T-helper 17 cell (primary cell): ENCODE measurements around the gene OR52A1. TPM values are rescaled to one million over a fixed set of nuclear protein-coding genes. Genes with fewer than 3 reads are reported as not detected.
"Not testable (repeated sequence)": the region's sequence is repeated elsewhere in the genome, so short reads cannot be mapped to it uniquely, and the experiment has no call there.

Source experiments
- ATAC-seq: fragments of 150-1000 bp; cut with Tn5 transposase; 2 replicates; pipeline ENCODE4 v1.10.0; 2021; ENCODE audit warnings: mild to moderate bottlenecking, moderate library complexity
- DNase-seq, 3 donors: peaks; one replicate each; pipeline versions ENCODE4 v3.0.0 to v3.0.0-alpha.2; 2020 to 2021
- H3K9me3 ChIP-seq: one replicate; pipeline ENCODE4 v1.7.0; 2013; ENCODE audit warnings: low read length, mild to moderate bottlenecking; ENCODE audit not compliant: control insufficient read depth, poor library complexity, severe bottlenecking
- H3K27ac Mint-ChIP-seq: one replicate; pipeline ENCODE4 v1.8.0; 2022; ENCODE audit warnings: mild to moderate bottlenecking, moderate library complexity, mixed read lengths
- H3K27me3 Mint-ChIP-seq: one replicate; pipeline ENCODE4 v1.8.0; 2022; ENCODE audit warnings: mixed read lengths
- H3K36me3 Mint-ChIP-seq: one replicate; pipeline ENCODE4 v1.8.0; 2022; ENCODE audit warnings: low read depth, mixed read lengths
- H3K4me1 Mint-ChIP-seq: one replicate; pipeline ENCODE4 v1.8.0; 2022; ENCODE audit warnings: mild to moderate bottlenecking, mixed read lengths
- H3K4me3 Mint-ChIP-seq: one replicate; pipeline ENCODE4 v1.8.0; 2022; ENCODE audit warnings: mild to moderate bottlenecking, moderate library complexity, mixed read lengths
- total RNA-seq, 4 donors: library from RNA in 2 of 4; stranded (reverse) in 2 of 4; gene quantifications; one replicate each; pipeline ENCODE4 v1.2.3 and lab custom pipeline; 2022 to 2026

Gene OR52A1
- not detected for total RNA-seq
- total RNA-seq (lab: John Stamatoyannopoulos, UW) = 0 reads per million in 2 donors

DNA sequence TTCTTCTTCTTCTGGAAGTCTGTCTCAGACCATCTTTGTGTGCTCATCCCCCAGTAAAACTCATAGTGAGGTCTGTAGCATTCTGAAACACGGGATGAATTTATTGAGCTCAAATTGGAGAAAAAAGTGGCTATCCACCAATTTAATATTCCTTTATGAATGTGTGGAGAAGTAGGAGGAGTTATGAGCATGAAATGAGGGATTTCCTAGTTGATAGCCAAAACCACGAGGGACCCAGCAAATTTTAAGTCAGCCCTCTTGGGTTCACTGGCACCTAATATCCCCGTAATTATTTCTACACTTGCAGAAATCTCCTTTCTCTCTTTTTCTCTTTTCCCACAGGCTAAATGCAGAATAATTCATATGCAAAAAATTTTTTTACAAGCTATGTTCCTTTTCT is at the start of gene OR52A1:
OR52A1 (minus strand) TSS at position 101 of the 400 bp plus-strand sequence. CDS start 2,388 bp downstream, outside the sequence.
- DNase-seq (no peak), ATAC-seq (no peak)
- H3K27ac Mint-ChIP-seq = no peak within 1 kb of the TSS
- no peak within 1 kb of the TSS for H3K4me3 Mint-ChIP-seq
- H3K36me3 Mint-ChIP-seq = no peaks in the 10 kb centered on the region
- peaks cover 6% of the 10 kb centered on the region for H3K27me3 Mint-ChIP-seq
- peaks cover 3% of the 10 kb centered on the region for H3K4me1 Mint-ChIP-seq
- H3K9me3 ChIP-seq = no peaks in the 10 kb centered on the region

DNA sequence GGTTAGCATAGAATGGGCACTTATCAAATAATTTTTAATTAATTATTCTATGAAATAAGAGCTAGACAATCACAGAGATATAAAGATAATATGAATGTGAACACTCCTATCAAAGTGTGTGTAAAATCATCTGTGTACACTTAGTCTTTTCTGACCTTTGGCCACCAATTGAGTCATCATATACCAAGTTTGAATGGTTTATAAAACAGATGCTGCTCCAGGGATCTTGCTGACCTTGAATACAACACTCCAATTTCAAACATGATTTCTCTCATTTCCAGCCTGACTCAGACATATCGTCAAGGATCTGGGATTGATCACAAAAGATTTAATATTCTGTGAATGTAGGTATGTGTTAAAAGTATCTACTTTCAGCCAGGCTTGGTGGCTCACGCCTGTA is 48.8 kb upstream of the OR52A1 start:
- DNase-seq (no peak), ATAC-seq (no peak)
- H3K4me3 Mint-ChIP-seq = no peak overlapping the region
- H3K27me3 Mint-ChIP-seq = peaks cover 17% of the 10 kb centered on the region
- H3K27ac Mint-ChIP-seq = no peak overlapping the region
- no peaks in the 10 kb centered on the region for H3K4me1 Mint-ChIP-seq
- peaks cover 2% of the 10 kb centered on the region for H3K36me3 Mint-ChIP-seq
- no peaks in the 10 kb centered on the region for H3K9me3 ChIP-seq

DNA sequence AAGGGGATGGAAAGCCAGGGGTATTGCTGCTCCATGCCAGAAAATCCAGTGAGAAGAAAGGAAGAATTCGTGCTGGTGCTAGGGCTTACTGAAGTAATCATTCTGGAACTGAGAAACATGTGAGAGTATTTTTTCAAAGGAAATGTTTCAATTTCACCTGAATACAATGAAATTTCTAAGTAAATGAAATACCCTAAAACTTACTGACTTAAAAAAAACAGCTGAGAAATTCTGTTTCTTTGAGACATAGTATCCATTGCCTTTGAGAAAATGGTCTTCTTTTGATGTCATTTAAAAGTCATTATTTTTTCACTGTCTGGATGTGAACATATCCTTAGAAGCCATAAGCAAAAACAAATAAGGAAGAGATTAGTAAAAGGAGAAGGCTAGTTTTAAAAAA is 46.0 kb upstream of the OR52A1 start, which contains the start of gene OR51V1:
OR51V1 (minus strand) TSS at position 101 of the 400 bp plus-strand sequence; CDS start at position 101, 0 bp downstream.
- Mint-ChIP-seq H3K4me3 (no peak within 1 kb of the TSS), H3K36me3 (peaks cover 2% of the 10 kb centered on the region), H3K27me3 (peaks cover 17% of the 10 kb centered on the region), H3K4me1 (no peaks in the 10 kb centered on the region), H3K27ac (no peak within 1 kb of the TSS)
- no peaks in the 10 kb centered on the region for H3K9me3 ChIP-seq
- DNase-seq = no peak
- no peak for ATAC-seq

DNA sequence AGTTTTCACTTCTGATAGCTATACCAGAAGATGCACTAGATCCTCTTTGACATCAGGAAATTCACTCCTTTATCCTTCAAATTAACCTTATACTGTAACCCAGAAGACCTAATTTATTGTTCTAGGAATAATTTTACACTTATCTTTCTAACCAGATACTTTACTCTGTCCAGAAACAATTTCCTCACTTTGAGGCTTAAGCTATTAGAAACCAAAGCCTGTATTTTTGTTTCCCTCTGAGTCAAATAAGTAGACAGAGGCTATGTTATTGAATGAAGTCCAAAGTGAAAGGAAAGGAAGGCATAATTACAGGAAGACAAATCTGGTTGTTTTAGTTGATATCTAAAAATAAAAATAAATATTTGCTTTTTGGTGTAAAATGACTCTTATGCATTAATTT is 43.7 kb upstream of the OR52A1 start:
- peaks cover 12% of the 10 kb centered on the region for H3K27me3 Mint-ChIP-seq
- ATAC-seq (no peak), DNase-seq (no peak)
- H3K9me3 ChIP-seq = no peaks in the 10 kb centered on the region
- H3K36me3 Mint-ChIP-seq = peaks cover 2% of the 10 kb centered on the region
- no peaks in the 10 kb centered on the region for H3K4me1 Mint-ChIP-seq
- H3K4me3 Mint-ChIP-seq = no peak overlapping the region
- no peak overlapping the region for H3K27ac Mint-ChIP-seq

DNA sequence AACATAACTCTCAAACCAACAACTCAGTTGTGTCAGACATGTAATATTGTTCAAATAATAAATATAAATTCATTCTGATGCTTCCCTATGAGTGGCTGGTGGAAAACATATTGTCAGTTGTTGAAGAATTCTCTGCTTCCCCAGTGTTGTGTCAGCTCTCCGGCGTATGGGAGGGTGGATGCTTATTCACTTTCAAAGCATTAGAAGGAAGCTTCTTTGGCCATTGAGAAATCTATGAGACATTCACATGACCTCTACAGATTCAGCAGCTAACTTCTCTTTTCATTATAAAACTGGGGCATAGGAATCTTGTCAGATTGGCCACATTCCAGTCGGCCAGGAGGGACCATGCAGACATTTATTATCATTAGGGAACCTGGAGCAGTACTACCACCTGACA is 43.0 kb upstream of the OR52A1 start:
- H3K27ac Mint-ChIP-seq = no peak overlapping the region
- peaks cover 12% of the 10 kb centered on the region for H3K27me3 Mint-ChIP-seq
- no peak for ATAC-seq

DNA sequence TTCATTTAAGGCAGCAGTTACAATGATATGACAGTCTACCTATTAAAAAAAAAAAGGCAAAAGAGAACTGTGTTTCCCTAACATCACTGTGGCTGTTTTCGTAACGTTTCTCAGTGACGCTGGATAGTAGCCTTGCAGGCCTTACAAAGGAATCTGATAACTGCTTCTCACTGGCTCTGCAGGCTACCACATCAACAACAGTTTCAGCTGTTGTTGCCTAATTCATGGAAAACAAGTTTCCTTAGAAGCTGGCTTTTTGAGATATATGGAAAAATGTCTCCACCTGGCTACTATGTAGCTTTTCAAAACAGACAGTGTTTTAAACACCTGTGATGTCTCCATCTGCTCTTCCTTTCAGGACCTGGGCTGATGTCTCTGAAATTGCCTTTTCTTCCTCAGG is 42.2 kb upstream of the OR52A1 start:
- H3K9me3 ChIP-seq = no peaks in the 10 kb centered on the region

More for the DNA sequence above, 43.0 kb upstream of the OR52A1 start:
- H3K9me3 ChIP-seq = no peaks in the 10 kb centered on the region
- no peaks in the 10 kb centered on the region for H3K4me1 Mint-ChIP-seq
- peaks cover 2% of the 10 kb centered on the region for H3K36me3 Mint-ChIP-seq
- DNase-seq = no peak
- no peak overlapping the region for H3K4me3 Mint-ChIP-seq

DNA sequence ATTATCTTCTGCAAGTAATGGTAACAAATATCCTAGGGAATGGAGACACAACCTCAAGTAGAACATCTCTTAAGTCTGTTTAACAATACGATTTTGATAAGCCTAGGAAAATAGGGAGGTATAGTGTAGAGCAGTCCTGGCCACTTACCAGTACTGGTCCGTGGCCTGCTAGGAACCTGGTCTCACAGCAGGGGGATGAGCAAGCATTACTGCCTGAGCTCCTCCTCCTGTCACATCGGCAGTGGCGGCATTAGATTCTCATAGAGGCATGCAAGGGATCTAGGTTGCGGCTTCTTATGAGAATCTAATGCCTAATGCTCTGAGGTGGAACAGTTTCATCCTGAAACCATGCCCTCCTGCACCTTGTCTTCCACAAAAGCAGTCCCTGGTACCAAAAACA is 41.5 kb upstream of the OR52A1 start:
- H3K36me3 Mint-ChIP-seq = peaks cover 2% of the 10 kb centered on the region
- peaks cover 12% of the 10 kb centered on the region for H3K27me3 Mint-ChIP-seq
- no peaks in the 10 kb centered on the region for H3K9me3 ChIP-seq
- no peak overlapping the region for H3K4me3 Mint-ChIP-seq
- H3K4me1 Mint-ChIP-seq = no peaks in the 10 kb centered on the region
- H3K27ac Mint-ChIP-seq = no peak overlapping the region
- DNase-seq (no peak), ATAC-seq (no peak)

More for the DNA sequence above, 42.2 kb upstream of the OR52A1 start:
- peaks cover 12% of the 10 kb centered on the region for H3K27me3 Mint-ChIP-seq
- H3K4me1 Mint-ChIP-seq = no peaks in the 10 kb centered on the region
- no peak for DNase-seq
- ATAC-seq = no peak
- H3K36me3 Mint-ChIP-seq = peaks cover 2% of the 10 kb centered on the region
- no peak overlapping the region for H3K4me3 Mint-ChIP-seq
- H3K27ac Mint-ChIP-seq = no peak overlapping the region

DNA sequence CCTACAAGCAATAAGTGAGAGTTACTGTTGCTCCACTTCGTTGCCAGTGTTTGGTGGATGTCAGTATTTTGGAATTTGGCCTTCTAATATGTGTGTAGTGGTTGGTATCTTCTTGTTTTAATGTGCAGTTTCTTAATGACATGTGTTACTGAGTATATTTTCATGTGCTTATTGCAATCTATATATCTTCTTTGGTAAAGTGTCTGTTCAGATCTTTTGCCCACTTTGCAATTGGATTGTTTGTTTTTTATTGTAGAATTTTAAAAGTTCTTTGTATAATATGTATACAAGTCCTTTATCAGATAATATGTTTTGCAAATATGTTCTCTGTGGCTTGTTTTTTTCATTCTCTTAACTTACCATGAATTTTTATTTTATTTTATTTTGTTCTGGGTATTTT is 38.2 kb upstream of the OR52A1 start:
- DNase-seq (no peak), ATAC-seq (no peak)
- Mint-ChIP-seq H3K36me3 (no peaks in the 10 kb centered on the region), H3K27me3 (no peaks in the 10 kb centered on the region), H3K4me1 (no peaks in the 10 kb centered on the region), H3K4me3 (no peak overlapping the region), H3K27ac (no peak overlapping the region)
- H3K9me3 ChIP-seq = no peaks in the 10 kb centered on the region

DNA sequence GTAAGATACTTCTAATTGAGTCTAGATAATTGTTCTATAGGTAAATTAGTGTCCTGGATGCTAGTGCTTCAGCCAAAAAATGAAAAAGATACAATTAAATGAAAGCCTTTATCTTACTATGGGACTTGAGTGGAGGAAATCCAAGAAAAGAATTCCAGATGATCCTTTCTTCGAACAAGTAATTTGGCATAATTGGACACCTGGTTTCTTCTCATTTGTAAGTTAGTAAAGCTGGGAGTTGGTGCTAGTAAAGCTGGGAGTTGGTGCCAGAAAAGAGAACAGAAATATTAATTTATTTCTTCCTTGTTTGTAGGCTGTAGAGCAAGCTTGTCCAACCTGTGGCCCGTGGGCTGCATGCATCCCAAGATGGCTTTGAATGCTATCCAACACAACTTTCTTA is 33.6 kb upstream of the OR52A1 start:
- ATAC-seq = no peak
- H3K36me3 Mint-ChIP-seq = no peaks in the 10 kb centered on the region

DNA sequence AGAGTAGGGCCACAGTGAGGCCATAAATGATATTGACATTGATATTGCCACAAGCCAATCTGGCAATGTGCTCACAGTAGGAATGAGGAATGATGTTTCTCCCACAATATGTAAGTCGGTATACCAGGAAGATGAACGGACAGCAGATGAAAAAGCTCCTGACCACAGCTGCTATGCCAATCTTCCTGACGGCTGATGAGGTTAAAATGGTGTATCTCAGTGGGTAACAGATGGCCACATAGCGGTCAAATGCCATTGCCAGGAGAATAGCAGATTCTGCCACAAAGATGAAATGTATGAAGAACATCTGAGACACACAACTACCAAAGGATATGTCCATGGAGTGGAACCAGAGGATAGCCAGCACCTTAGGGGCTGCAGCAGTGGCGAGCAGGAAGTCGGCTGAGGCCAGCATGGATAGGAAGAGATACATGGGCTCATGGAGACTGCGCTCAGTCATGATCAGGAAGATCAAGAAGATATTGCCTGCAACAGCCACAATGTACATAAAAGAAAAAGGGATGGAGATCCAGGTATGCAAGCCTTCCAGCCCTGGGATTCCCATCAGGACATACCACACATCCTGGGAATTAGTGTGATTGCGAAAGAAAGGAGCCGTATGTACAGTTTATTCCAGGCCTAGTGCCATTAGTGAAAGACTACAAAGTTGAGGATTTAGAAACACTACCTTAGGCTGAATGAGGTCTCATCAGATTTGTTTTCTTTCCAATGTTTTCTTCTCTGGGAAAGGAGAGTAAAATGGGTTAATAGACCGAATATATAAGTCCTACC is 23.7 kb upstream of the OR52A1 start:
- Mint-ChIP-seq H3K27ac (no peak overlapping the region), H3K4me1 (no peaks in the 10 kb centered on the region), H3K4me3 (no peak overlapping the region), H3K36me3 (no peaks in the 10 kb centered on the region), H3K27me3 (no peaks in the 10 kb centered on the region)
- DNase-seq = no peak
- no peak for ATAC-seq
- H3K9me3 ChIP-seq = no peaks in the 10 kb centered on the region

More for the DNA sequence above, 33.6 kb upstream of the OR52A1 start:
- Mint-ChIP-seq H3K27me3 (no peaks in the 10 kb centered on the region), H3K4me3 (no peak overlapping the region), H3K27ac (no peak overlapping the region), H3K4me1 (no peaks in the 10 kb centered on the region)
- DNase-seq = no peak
- H3K9me3 ChIP-seq = no peaks in the 10 kb centered on the region

DNA sequence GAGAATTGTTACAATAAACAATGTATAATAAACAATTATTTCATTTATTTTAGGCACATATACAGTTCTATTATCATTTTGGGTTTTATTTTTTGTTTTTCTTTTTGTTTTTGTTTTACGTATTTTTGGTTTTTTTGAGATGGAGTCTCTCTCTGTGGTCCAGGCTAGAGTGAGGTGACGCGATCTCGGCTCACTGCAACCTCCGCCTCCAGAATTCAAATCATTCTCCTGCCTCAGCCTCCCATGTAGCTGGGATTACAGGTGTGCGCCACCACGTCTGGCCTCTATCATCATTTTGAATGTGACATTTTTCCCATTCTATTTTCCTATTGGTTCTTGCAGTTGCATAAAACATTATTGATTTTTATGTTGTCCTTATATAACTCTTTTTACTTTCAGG is 20.4 kb upstream of the OR52A1 start:
- H3K4me1 Mint-ChIP-seq = no peaks in the 10 kb centered on the region
- no peak overlapping the region for H3K4me3 Mint-ChIP-seq
- H3K36me3 Mint-ChIP-seq = no peaks in the 10 kb centered on the region
- ATAC-seq = no peak
- DNase-seq = no peak
- H3K9me3 ChIP-seq = no peaks in the 10 kb centered on the region
- H3K27me3 Mint-ChIP-seq = peaks cover under 1% of the 10 kb centered on the region
- no peak overlapping the region for H3K27ac Mint-ChIP-seq

DNA sequence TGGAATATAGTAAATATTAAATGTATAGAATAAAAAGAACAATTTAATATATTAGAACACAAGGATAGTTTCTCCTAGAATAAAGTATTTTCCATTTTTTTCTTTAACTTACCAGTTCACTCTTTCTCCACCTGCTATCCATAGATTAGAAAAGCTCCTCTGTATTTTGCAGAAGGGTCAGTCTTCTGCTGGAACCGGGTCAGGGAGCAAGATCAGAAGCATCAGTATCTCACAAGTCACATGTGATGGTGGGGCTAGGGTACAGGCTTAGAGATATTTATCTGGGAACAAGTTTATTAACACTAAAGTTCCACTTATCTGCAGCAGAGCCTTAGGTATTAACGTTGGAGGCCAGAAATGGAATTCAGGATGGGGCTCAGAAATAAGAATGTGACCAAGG is 17.3 kb upstream of the OR52A1 start:
- Mint-ChIP-seq H3K36me3 (no peaks in the 10 kb centered on the region), H3K4me3 (no peak overlapping the region)

DNA sequence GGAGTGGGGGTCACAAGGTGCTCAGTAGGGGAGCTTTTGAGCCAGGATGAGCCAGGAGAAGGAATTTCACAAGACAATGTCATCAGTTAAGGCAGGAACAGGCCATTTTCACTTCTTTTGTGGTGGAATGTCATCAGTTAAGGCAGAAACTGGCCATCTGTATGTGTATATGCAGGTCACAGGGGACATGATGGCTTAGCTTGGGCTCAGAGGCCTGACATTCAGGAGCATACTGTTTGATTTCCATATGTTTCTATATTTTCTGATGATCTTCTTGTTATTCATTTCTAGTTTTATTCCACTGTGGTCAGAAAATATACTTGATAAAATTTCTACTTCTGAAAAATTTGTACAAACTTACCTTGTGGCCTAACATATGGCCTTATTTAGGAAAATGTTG is 11.3 kb upstream of the OR52A1 start:
- H3K27me3 Mint-ChIP-seq = peaks cover 19% of the 10 kb centered on the region
- DNase-seq, H3K4me1 Mint-ChIP-seq, H3K36me3 Mint-ChIP-seq, H3K9me3 ChIP-seq, ATAC-seq, H3K27ac Mint-ChIP-seq, H3K4me3 Mint-ChIP-seq: not testable (repeated sequence)

More for the DNA sequence above, 17.3 kb upstream of the OR52A1 start:
- DNase-seq (no peak), ATAC-seq (no peak)
- Mint-ChIP-seq H3K4me1 (no peaks in the 10 kb centered on the region), H3K27me3 (peaks cover 5% of the 10 kb centered on the region), H3K27ac (no peak overlapping the region)
- no peaks in the 10 kb centered on the region for H3K9me3 ChIP-seq

DNA sequence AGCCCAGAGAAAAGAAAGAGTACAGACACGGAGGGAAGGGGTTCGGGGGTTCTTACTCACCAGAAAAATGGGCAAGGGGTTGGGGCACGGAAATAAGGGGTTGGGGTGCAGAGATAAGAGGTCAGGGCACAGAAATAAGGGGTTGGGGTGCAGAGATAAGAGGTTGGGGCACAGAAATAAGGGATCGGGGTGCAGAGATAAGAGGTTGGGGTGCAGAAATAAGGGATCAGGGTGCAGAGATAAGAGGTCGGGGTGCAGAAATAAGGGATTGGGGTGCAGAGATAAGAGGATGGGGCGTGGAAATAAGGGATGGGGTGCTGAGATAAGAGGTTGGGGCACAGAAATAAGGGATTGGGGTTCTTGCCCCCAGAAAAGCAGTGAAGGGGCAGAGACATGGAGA is 10.2 kb upstream of the OR52A1 start:
- not testable (repeated sequence) for H3K4me3 Mint-ChIP-seq, H3K4me1 Mint-ChIP-seq, H3K36me3 Mint-ChIP-seq, H3K27ac Mint-ChIP-seq, H3K9me3 ChIP-seq, DNase-seq, ATAC-seq
- H3K27me3 Mint-ChIP-seq = peaks cover 22% of the 10 kb centered on the region
